Fibroblast of skin of abdomen (primary cell): ENCODE results near the gene BRME1.
"Not testable (repeated sequence)": the region's sequence is repeated elsewhere in the genome, so short reads cannot be mapped to it uniquely, and the experiment has no call there.

Experiments used
- DNase-seq: peaks from one replicate; pipeline ENCODE4 v3.0.0-alpha.2; 2013

BRME1 gene

DNA sequence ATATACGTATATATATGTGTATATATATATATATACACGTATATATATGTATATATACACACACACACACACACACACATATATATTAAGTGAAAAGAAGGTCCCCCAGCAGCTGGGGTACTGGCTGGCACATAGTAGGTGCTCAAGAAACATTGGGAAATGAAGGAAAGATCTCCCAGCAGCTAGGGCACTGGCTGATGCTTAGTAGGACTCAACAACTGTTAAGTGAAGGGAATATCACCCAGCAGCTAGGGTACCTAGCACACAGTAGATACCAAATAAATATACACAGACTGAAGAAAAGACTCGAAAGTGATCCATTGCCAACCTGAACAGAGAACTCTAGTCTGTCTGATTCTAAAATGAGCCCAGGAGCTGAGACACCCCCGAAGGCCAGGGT is 20.1 kb upstream of the BRME1 start:
- no peak for DNase-seq

DNA sequence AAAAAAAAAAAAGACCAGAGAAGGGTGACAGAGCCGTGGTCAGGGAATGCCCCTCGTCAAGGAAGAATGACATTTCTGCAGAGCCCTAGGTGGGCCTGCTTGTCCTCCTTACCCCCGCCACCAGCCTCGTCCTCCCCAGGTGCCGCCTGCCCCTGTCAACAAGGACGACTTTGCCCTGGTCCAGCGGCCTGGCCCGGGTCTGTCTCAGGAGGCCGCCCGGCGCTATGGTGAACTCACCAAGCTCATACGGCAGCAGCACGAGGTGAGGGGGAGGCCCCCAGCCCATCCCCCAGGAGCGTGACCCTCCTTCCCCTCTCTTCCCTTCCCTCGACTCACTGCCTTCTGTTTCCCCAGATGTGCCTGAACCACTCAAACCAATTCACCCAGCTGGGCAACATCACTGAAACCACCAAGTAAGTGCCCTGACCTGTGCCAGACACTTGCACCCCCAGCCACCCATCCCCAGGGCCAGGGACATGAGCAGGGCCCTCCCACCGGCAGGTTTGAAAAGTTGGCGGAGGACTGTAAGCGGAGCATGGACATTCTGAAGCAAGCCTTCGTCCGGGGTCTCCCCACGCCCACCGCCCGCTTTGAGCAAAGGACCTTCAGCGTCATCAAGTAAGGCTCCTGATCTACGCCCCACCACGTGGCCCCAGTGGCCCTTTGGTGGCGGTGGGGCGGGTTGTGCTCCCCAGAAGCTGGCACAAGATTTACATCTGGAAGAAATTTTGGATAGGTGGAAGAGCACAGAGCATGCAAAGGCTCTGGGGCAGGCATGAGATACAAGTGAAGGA is 17.5 kb upstream of the BRME1 start:
- no peak for DNase-seq

DNA sequence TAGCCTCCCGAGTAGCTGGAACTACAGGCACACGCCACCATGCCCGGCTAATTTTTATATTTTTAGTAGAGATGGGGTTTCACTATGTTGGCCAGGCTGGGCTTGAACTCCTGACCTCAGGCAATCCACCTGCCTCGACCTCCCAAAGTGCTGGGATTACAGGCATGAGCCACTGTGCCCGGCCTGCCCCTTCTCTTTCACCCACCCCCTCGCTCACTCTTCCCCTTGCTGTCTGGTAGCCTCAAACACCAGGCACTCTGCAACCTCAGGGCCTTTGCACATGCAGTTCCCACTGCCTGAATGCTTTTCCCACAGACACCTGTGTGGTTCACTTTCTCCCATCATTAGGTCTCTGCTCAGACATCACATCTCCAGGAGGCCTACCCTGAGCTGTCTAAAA is 16.2 kb upstream of the BRME1 start:
- DNase-seq, result not testable (repeated sequence)

DNA sequence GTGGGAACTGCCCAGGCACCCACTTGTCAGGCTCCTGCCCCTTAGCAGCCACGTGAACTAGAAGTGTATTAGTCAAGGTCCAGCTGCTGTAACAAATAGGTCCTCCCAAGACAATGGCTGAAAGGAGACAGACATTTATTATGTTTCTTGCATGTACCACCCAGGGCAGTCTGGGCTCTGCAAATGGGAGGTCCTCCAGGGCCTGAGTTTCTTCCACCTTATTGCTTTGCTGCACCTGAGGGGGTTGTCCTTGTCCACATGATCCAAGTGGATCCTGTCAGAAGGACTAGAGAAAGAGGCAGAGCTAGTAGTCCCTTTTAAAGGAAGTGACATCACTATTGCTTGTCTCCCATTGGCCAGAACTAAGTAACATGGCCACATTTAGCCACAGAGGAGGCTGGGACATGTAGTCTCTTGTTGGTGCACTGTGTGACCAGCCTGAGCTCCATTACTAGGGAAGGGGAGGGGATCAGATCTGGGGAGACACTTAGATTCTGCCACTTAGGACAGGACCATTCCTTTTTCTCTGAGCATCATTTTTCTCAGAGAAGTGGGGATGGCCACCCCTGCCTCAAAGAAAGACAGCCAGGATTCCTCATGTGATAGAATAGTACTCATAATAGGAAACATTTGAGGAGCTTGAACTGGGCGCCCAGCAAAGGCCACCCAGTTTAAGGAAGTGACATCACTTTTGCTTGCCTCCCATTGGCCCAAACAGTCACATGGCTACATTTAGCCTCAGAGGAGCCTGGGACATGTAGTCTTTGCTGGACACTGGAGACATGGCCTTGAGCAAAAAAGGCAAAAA is 15.2 kb upstream of the BRME1 start:
- peak; percentile 49 for DNase-seq

DNA sequence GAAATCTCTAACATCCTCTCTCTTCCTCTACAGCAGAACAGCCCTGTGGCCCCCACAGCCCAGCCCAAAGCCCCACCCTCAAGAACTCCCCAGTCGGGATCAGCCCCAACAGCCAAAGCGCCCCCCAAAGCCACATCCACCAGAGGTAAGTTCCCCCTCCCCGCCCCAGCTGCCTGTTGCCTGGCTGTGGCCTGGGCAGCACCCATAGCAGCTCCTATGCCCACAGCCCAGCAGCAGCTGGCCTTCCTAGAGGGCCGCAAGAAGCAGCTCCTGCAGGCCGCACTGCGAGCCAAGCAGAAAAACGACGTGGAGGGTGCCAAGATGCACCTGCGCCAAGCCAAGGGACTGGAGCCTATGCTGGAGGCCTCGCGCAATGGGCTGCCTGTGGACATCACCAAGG is 14.6 kb upstream of the BRME1 start:
- no peak for DNase-seq

DNA sequence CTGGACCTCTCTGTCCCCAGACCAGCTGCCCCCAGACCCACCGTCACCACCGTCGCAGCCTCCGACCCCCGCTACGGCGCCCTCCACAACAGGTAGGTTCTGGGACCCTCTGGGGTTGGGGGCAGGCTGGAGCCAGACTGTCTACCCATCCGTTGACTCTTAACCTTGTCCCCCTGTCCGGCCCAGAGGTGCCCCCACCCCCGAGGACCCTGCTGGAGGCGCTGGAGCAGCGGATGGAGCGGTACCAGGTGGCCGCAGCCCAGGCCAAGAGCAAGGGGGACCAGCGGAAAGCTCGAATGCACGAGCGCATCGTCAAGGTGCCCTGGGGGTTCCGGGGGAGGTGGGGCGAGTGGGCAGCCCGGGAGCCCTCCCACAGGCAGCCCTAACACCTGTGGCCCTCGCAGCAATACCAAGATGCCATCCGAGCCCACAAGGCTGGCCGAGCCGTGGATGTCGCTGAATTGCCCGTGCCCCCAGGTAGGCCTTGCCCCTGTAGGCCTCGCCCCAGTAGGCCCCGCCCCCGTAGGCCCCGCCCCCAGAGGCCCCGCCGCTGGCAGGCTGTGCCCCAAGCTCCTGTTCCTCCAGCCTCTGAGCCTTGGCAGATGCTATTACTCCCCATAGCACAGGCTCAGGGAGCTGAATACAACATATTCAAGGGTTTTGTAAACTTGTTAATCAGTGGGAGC is 13.0 kb upstream of the BRME1 start:
- DNase-seq, result no peak

DNA sequence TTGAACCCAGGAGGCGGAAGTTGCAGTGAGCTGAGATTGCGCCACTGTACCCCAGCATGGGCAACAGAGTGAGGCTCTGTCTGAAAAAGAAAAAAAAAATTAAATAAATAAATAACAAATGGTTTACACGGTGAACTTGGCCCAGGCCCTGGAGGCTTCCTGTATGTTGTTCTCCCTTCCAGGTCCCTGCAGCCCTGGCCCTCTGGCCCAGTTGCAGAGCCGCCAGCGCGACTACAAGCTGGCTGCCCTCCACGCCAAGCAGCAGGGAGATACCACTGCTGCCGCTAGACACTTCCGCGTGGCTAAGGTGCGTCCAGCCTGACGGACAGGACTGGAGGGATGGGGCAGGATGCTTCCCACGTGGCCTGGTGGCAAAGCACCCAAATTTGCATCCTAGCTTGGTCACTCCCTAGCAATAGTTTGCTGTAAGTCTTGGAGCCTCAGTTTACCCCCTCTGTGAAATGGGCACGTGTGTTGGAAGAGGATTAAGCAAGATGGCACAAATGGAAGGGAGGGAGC is 12.0 kb upstream of the BRME1 start:
- no peak for DNase-seq

DNA sequence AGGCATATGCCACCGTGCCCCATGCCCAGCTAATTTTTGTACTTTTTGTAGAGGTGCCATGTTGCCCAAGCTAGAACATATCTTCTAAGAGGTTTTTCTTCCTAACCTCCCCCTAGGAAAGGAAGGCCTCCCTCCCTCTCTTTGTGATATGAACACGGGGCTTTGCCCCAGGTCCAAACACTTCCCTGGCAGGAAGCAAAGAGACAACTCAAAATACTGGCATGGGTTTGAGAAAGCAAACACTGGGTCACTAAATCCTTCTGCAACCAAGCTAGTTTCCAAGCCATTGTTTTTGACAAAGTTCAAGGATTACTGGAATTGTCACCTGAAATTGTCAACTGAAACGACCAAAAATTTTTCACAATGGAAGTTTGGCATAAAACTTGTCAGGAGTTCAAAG is 8.9 kb upstream of the BRME1 start:
- no peak for DNase-seq

DNA sequence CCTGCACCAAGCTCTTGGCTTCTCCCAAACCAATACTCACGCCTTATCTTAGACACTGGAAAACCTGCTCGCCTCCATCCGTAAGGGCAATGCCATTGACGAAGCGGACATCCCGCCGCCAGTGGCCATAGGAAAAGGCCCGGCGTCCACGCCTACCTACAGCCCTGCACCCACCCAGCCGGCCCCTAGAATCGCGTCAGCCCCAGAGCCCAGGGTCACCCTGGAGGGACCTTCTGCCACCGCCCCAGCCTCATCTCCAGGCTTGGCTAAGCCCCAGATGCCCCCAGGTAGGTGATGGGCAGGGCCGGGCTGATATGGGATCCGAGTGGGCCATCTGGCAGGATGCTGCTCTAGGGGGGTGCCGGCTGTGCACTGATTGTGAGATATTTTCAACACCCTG is 7.4 kb upstream of the BRME1 start:
- DNase-seq, result no peak

DNA sequence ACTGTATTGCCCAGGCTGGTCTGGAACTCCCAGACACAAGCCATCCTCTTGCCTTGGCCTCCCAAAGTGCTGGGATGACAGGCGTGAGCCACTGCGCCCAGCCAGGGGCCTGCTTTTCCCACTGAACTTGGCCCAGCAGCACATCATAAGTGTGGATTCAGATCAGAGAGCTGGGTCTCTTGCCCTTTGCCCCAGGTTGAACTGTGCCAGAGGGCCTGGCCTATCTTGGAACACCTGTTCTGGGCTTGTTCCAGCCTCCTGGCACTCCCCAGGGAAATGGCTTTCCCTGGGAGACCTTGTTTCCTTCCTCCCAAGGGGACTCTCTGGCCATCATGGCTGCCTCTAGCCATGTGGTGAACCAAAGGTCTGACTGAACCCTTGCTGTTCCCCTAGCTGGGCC is 3.5 kb upstream of the BRME1 start:
- no peak for DNase-seq

DNA sequence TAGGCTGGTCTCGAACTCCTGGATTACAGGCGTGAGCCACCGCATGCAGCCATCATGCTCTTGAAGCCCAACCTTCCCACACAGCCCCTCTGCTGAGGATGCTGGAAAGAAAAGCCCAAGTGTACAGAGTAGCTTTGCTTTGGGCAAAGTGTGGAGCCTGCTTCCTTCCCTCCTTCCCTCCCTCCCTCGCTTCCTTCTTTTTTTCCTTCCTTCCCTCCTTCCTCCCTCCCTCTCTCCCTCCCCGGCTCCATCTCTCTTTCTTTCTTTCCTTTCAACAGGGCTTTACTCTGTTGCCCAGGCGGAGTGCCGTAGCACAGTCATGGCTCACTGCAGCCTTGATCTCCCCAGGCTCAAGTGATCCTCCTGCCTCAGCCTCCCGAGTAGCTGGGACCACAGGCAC is 2.8 kb upstream of the BRME1 start:
- no peak for DNase-seq

DNA sequence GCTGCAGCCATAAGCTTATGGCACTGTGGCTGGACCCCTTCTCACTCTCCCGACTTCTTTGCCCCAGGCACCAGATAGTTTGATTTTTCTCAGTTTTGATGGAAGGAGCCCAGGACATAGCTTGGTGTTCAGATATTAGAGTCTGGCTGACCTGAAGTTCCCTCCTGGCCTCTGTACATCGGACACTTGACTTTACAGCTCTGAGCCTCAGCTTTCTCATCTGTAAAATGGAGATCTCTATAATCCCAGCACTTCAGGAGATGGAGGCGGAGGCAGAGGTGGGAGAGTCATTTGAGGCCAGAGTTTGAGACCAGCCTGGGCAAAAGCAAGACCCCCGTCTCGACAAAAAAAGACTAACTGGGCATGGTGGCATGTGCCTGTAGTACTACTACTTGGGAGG is 993 bp upstream of the BRME1 start:
- no peak for DNase-seq

DNA sequence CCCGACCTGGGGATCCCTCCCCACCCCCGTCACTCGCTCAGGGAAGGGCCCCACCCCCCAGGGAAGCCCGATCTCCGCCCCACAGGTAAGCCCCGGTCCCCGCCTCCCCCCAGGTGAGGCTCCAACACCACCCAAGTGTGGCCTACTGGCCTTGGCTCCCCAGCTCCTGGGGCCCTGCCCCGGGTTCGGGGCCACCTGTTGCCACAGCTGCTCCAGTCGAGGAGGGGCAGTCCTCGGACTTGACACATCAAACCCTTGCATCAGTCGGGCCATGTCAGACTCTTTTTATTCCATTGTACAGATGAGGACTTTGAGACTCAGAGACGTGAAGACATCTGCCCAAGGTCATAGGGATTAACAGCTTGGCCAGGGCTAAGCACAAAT is 596 bp upstream of the BRME1 start:
- no peak for DNase-seq

DNA sequence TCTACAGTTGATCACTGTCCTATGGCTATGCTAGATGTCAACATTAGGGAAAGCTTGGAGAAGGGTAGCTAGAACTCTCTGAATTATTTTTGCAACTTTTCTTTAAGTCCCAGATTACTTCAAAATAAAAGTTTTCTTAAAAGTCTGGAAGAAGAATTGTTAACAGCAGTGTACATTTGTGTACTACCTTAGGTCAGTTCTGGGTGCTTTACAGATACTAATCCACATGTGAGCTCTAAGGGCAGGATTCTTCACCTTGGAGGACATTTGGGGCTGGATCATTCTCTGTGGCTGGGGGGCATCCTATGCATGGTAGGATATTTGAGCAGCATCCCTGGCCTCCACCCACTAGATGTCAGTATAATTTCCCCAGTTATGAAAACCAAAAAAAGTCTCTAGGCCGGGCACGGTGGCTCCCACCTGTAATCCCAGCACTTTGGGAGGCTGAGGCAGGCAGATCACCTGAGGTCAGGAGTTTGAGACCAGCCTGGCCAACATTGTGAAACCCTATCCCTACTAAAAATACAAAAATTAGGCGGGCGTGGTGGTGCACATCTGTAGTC is 2.8 kb downstream of the BRME1 start:
- no peak for DNase-seq

DNA sequence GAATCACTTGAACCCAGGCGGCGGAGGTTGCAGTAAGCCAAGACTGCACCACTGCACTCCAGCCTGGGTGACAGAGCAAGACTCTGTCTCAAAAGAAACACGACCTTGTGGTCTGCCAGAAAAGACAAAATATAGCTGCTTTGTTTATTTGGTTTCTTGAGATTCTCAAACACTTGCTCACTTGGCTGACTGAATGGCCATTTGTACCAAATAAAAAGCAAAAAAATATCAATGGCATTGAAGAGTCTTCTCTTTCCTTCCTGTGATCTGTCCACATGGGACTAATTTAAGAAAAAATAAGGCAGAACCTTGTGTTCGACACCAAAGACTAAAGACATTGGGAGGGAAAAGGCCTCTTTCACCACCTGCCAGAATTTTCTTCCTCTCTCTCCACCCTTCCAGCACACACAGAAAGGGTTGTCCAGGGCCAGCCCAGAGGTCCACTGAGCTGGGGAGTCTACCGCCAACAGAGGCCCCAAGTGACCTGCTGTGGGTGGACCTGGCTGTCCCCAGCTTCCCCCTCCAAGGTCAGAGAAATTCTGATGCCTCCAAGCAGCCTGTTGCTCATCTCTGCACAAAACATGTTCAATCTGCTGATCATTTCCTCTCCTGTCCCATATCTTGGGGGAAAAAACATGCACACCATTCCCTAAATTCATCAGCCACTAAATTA is 5.9 kb downstream of the BRME1 start:
- DNase-seq, result no peak

DNA sequence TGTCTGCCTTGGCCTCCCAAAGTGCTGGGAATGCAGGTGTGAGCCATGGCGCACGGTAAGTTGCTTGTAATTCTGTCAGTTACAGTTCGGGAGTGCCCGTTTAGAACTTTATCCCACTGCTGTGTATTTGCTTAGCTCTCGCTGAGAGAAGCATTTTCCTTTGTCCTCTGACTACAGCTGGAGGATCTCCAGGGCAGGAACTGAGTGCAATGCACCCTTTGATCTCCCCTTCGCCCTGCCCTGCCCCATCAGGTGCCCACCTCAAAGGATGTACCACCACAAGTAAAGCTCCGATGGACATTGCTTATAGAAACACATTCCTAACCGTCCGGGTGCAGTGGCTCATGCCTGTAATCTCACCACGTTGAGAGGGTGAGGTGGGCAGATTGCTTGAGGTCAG is 6.5 kb downstream of the BRME1 start:
- DNase-seq, result no peak

DNA sequence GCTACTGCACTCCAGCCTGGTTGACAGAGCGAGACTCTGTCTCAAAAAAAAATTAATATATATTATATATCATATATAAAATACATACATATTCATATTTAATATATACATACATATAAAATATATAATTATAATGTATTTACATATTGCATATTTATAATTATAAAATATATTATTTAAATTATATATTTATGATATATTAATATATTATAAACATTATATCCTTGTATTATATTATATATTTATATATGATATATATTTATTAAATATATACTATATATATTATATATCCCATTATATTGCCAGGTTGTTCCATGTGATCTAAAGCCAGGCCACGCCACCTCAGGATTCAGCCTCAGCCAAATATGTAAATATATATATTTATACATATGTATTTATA is 9.7 kb downstream of the BRME1 start:
- DNase-seq, result no peak

DNA sequence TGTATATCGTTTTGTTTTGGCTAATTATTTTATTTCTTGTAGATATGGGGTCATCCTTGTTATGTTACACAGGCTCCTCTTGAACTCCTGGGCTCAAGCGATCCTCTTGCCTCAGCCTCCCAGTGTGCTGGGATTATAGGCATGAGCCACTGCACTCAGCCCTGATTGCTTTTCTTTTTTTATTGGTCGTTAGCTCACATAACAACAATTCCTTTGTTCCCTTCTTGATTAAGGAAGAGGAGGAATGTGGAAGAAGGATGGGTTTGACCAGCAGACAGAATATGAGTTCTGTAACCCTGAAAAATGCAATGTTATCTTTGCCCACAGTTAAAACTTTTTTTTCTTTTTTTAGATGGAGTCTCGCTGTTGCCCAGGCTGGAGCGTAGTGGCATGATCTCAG is 11.4 kb downstream of the BRME1 start:
- DNase-seq, result no peak

DNA sequence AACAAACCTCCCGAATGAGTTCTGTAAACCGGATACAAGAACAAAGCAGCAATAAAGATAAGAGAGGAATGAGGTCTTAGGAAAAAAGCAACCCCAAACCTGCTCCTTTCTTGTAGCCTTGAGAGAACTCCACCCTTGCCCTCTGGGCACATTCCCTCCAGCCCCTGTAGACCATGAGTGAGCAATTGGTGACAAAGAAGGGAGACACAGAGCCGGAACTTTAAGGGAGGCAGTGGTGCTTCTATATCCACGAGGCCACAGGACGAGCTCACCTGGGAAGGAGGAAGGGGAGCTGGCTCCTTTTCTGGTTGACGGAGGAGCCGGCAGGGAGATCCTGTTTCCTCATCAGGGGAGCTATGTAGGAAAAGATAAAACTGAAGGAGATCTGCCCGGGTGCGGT is 13.0 kb downstream of the BRME1 start:
- DNase-seq, result no peak

DNA sequence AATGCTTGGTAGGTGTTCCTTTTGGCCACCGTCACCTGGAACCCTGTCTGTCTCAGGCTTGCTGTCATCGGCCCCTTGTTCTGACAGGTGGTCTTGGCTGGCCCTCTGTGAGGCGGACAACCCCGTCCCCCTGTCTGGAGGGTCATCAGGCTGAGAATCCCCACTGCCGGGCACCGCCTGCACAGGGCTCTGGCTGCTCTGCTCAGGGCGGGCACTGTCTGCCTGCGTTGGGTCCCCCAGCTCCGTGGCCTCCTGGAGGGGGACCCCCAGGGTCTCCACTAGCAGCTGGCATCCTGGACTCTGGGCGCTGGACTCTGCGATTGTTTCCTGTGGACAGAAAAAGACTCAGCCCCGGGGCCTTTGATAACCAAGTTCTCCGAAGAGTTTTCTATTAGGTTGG is 15.8 kb downstream of the BRME1 start:
- DNase-seq, result no peak

DNA sequence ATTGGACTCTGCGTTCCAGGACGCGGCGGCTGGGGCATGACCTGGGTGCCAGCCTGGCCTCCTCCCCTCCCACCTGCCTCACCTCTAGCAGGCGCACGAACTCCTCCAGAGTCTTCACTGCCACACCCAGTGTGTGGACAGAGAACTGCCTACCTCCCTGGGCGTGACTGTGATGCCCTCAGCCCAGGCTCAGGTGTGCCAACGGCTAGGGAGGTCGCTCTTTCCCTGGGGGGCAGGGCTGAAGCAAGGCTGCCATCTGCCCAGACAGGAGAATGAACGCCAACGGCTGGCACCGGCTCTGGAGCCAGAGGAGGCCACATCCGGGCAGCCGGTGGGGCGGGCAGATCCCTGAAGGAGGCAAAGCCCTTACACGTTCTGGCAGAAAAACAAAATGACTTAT is 17.6 kb downstream of the BRME1 start:
- no peak for DNase-seq

DNA sequence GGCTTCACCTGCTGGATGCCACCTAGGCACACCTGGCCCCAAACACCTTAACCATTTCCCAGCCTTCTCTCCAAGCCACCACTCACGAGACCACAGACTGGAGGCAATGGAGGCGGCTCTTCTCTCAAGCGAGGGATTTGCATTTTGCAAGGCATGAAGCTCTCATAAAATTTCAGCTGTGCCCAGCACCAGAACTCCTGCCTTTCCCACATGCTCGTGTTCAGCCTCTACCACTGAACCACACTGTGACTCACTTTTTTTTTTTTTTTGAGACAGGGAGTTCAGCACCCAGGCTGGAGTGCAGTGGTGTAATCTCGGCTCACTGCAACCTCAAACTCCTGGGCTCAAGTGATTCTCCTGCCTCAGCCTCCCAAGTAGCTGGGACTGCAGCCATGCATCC is 18.4 kb downstream of the BRME1 start:
- DNase-seq, result no peak

DNA sequence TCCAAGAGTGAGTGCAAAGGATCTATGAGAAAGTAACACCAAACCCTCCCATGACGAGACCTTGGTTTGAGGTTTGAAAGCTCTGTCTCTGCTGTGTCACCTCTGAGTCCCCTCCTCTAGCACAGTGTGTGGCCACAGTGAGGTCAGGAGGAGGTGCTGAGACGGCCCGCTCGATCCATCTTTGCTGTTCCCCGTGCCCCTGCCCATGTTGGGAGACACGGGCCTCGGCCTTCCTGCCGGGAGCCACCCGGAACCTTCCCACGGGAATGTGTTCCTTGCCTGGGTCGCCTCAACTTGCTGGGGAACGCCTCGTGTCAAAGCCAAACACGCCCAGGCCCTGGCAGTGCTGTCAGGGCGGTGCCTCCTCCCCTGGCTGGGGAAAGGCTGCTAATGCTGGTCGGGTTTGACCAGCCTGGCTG is 18.9 kb downstream of the BRME1 start:
- DNase-seq, result no peak
